ENCODE results near the gene USP32.
"Not testable (repeated sequence)": the region's sequence is repeated elsewhere in the genome, so short reads cannot be mapped to it uniquely, and the experiment has no call there.

The USP32 gene, protein sequence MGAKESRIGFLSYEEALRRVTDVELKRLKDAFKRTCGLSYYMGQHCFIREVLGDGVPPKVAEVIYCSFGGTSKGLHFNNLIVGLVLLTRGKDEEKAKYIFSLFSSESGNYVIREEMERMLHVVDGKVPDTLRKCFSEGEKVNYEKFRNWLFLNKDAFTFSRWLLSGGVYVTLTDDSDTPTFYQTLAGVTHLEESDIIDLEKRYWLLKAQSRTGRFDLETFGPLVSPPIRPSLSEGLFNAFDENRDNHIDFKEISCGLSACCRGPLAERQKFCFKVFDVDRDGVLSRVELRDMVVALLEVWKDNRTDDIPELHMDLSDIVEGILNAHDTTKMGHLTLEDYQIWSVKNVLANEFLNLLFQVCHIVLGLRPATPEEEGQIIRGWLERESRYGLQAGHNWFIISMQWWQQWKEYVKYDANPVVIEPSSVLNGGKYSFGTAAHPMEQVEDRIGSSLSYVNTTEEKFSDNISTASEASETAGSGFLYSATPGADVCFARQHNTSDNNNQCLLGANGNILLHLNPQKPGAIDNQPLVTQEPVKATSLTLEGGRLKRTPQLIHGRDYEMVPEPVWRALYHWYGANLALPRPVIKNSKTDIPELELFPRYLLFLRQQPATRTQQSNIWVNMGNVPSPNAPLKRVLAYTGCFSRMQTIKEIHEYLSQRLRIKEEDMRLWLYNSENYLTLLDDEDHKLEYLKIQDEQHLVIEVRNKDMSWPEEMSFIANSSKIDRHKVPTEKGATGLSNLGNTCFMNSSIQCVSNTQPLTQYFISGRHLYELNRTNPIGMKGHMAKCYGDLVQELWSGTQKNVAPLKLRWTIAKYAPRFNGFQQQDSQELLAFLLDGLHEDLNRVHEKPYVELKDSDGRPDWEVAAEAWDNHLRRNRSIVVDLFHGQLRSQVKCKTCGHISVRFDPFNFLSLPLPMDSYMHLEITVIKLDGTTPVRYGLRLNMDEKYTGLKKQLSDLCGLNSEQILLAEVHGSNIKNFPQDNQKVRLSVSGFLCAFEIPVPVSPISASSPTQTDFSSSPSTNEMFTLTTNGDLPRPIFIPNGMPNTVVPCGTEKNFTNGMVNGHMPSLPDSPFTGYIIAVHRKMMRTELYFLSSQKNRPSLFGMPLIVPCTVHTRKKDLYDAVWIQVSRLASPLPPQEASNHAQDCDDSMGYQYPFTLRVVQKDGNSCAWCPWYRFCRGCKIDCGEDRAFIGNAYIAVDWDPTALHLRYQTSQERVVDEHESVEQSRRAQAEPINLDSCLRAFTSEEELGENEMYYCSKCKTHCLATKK (N-terminal part only)

GRCh38 chr17:60392042-60392844 is at the start of gene USP32:
TSS of gene USP32 (minus strand) at chr17:60392133. CDS start at chr17:60391939, 194 bp downstream.
- FAIRE-seq: no peak

DNA sequence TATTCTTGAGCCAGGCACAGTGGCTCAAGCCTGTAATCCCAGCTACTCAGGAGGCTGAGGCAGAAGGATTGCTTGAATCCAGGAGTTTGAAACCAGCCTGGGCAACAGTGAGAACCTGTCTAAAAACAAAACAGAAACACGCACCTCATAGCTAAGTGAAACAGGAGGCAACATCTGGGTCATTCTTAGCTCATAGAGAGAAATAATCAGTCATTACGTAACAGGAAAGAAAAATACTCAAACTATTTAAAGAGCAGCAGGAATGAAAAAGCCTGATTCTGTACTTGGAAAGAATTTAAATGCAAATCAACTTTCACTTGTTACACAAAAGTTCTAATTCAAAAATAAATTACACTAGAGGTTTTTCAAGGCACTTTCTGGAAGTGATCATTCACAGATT is 47.6 kb upstream of the USP32 start:
- no peak for FAIRE-seq

GRCh38 chr17:60436676-60437075 is 44.7 kb upstream of the USP32 start:
- FAIRE-seq: no peak

- FAIRE-seq: peak; percentile 89
Measured at GRCh38 chr17:60435244-60436167, 43.6 kb upstream of the USP32 start.

- not testable (repeated sequence) for FAIRE-seq
Measured at GRCh38 chr17:60433021-60433997, 41.4 kb upstream of the USP32 start.

GRCh38 chr17:60430561-60430960 is 38.6 kb upstream of the USP32 start:
- not testable (repeated sequence) for FAIRE-seq

GRCh38 chr17:60428491-60428890 is 36.6 kb upstream of the USP32 start:
- FAIRE-seq: not testable (repeated sequence)

- no peak for FAIRE-seq
Measured at GRCh38 chr17:60426596-60426995, 34.7 kb upstream of the USP32 start.

DNA sequence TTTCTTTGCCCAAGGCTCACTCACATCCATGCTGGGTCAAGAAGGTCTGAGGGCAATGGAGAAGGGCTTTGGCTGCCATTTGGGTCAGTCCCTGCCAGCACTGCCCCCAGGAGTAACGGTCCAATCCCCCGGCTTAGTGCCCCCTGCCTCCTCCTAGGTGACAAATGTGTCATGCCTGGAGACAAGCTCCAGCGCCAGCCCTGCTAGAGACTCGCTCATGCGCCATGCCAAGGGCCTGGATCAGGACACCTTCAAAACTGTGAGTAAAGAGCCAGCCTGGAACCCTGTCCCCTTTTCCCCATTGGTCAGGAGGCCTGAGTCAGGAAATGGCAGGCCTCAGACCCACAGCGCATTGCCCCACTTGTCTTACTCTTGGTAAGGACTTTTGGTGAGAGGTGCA is 33.7 kb upstream of the USP32 start:
- FAIRE-seq: no peak

DNA sequence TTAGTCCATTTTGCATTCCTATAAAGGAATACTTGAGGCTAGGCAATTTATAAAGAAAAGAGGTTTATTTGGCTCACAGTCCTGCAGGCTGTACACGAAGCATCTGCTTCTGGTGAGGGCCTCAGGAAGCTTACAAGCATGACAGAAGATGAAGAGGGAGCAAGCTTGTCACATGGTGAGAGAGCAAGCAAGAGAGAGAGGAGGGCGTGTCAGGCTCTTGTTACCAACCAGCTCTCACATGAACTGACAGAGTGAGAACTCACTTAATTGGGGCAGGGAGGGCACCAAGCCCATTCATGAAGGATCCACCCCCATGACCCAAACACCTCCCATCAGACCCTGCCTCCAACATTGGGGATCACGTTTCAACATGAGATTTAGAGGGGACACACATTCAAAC is 31.9 kb upstream of the USP32 start:
- FAIRE-seq: no peak

DNA sequence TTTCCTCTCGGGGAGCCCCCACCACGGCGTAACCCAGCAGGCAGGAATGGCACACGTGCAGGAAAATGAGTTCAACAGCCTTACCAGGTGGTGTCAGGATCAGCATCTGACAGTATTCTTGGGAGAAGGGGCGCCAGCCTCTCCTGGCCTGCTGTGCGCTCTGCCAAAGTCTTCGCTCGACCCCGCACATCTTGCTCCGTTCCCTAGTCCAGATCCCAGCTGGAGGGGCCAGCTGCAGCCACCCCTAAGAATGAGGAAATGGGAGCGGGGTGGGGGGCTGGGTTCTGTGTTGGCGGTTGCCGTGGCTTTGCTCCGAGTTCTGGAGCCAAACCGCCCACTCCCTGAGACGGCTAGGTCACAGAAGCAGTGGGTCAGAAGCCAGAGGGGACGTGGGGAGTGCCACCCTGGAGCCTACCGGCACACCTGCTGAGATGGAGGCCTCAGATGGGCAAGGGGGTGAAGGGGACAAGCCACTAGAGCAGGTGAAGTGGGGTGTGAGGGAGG is 30.3 kb upstream of the USP32 start, which contains the start of gene CHCT1:
Gene CHCT1 (plus strand): TSS at position 328 of the 504 bp plus-strand sequence. CDS start 104 bp downstream, at position 432.
- FAIRE-seq: no peak

- no peak for FAIRE-seq
Measured at GRCh38 chr17:60421273-60422161, 29.6 kb upstream of the USP32 start.

- not testable (repeated sequence) for FAIRE-seq
Measured at GRCh38 chr17:60419875-60420274, 27.9 kb upstream of the USP32 start.

GRCh38 chr17:60419003-60419402 is 27.1 kb upstream of the USP32 start:
- FAIRE-seq: not testable (repeated sequence)

DNA sequence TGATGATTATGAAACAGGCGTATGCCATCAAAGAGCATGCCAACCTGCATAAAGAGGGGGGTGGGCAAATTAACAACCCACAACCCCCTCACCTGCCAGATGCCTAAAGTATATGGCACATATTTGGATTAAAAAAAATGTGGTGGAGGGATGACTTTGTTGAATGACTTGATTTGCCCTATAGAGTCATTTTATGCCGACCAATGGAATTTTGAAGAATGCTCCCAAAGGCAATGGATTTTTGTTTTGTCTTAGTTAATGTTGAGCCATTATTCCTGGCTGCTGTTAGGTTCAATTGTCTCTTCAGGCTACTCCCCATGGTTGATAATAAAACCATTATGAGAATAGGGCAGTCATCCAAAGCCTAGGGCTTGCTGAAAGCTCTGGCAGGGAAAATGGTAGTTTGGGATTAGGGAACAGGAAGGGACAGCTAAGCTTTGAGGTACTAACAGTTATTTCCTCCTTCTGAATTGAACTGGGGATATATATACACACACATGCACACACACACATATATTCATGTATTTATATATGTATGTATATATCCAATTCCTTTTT is 24.5 kb upstream of the USP32 start:
- no peak for FAIRE-seq

DNA sequence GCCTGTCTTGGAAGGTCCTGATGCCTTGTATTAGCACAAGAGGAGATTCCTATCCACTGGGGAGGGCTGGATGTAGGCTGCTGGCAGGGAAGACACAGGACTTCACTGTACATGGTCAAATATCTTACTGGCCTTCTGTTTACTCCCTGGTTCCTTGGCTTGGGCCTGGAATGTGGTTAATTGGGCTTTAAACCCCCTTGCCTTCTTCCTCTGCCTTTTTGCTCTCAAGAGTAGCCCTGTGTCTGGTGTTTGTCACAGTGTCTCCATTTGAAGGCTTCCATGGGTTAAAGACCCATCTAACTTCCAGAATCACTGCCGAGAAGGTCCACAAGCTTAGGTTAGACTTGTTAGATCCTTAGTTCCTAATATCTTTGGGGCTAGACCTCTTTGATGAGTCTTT is 23.2 kb upstream of the USP32 start:
- no peak for FAIRE-seq

DNA sequence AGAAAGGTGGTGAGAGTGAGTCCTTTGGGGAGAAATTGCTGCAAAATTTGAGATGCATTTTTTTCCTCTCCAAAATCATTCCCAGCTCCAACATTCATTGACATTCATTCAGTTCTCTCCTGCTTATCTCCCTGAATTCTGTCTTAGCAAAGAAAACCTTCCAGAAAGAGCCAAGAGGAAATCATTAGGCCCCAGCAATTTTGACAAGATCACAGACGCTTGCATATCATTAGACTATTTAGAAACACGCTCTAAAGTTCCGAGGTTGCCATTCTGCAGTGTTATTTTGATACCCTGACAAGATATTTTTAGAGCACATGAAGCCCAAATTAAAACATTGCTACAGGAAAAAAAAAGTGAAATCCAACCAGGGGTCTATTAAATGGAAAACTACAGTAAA is 20.8 kb upstream of the USP32 start:
- no peak for FAIRE-seq

- FAIRE-seq: no peak
Measured at GRCh38 chr17:60410001-60410400, 18.1 kb upstream of the USP32 start.

Measured in TTC549 (cell line).